ENCODE data around the gene PCBP4.
"Not testable (repeated sequence)": the region's sequence is repeated elsewhere in the genome, so short reads cannot be mapped to it uniquely, and the experiment has no call there.

DNA sequence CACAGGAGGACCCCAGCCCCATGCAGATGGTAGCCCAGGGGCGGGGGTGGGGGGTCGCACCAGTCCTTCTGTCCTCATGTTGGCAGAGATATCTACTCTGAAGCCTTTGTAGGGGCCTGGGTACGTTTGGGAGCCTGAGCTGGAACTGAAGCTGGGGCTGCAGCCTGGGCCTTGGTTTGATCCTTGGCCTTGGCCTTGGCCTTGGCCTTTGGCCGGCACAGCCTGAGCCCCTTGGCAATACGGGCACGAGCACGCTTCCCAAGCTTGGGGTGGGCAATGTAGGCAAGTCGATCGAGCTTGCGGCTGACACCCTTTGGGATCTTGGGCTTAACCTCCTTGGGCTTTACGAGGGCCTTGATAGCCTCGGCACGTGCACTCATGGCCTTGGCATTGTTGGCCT, 26.4 kb upstream of the PCBP4 start:
- TF ChIP-seq, protein P1, sequence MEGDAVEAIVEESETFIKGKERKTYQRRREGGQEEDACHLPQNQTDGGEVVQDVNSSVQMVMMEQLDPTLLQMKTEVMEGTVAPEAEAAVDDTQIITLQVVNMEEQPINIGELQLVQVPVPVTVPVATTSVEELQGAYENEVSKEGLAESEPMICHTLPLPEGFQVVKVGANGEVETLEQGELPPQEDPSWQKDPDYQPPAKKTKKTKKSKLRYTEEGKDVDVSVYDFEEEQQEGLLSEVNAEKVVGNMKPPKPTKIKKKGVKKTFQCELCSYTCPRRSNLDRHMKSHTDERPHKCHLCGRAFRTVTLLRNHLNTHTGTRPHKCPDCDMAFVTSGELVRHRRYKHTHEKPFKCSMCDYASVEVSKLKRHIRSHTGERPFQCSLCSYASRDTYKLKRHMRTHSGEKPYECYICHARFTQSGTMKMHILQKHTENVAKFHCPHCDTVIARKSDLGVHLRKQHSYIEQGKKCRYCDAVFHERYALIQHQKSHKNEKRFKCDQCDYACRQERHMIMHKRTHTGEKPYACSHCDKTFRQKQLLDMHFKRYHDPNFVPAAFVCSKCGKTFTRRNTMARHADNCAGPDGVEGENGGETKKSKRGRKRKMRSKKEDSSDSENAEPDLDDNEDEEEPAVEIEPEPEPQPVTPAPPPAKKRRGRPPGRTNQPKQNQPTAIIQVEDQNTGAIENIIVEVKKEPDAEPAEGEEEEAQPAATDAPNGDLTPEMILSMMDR (IDR thresholded peaks at IDR 0.05 in 2 of 3, conservative IDR thresholded peaks at IDR 0.05 in 1 of 3; ENCODE audit: borderline replicate concordance in 1 of 3, insufficient read depth in 1 of 3, low read depth in 2 of 3, low read length in 2 of 3) = not testable (repeated sequence)
- not testable (repeated sequence) for TF ChIP-seq POLR2A (IDR thresholded peaks at IDR 0.05; ENCODE audit: borderline replicate concordance, extremely low read depth, insufficient read depth, insufficient read length); ZFX (IDR thresholded peaks at IDR 0.05); POLR2AphosphoS5 (IDR thresholded peaks at IDR 0.05; ENCODE audit: low read depth, low read length); EZH2 (IDR thresholded peaks at IDR 0.05); CEBPB (IDR thresholded peaks at IDR 0.05; ENCODE audit: low read depth)
